Effector CD8-positive, alpha-beta T cell (primary cell): ENCODE data around the gene OR4C46.
"Not testable (repeated sequence)": the region's sequence is repeated elsewhere in the genome, so short reads cannot be mapped to it uniquely, and the experiment has no call there.

Experiments used
- DNase-seq: peaks from one replicate; lab custom pipeline; 2025; lab: John Stamatoyannopoulos, UW
- total RNA-seq, 4 experiments: gene quantifications; one replicate each; lab custom pipeline; 2026; lab: John Stamatoyannopoulos, UW

The OR4C46 gene
- 0 reads per million in 4 experiments for total RNA-seq

- DNase-seq, result no peak
These were observed at the start of gene OR4C46 for GRCh38 chr11:54603898-54604297. Gene OR4C46 (minus strand): TSS chr11:54603998. CDS start chr11:54603998, 0 bp downstream.

- not testable (repeated sequence) for DNase-seq
These were observed 41.8 kb upstream of the OR4C46 start for GRCh38 chr11:54645606-54646005.

- not testable (repeated sequence) for DNase-seq
These were observed 42.4 kb downstream of the OR4C46 start for GRCh38 chr11:54561439-54561838.

DNA sequence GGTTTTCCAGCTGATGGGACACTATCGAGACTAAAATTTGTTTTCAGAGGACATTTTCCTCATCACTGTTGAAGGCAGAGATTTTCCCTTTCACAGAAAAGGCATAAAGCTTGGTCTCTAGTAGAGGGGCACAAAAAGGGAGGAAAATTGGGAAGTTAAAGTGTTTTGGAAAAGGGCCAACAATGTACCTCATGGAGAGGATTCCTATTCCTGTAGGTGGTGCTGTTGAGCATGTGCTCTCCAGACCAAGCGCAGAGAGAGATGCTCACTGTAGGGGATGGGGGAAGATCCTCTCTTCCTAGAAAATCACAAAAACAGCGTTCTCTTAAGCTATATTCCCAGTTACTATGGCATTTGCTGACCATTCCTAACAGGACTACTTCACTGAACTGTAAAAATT lies 44.9 kb downstream of the OR4C46 start:
- no peak for DNase-seq

GRCh38 chr11:54558407-54558806 lies 45.4 kb downstream of the OR4C46 start:
- DNase-seq, result no peak
